Neural progenitor cell (in vitro differentiated cells): Measurements from ENCODE around the gene AZGP1.

Experiments
- EZH2phosphoT487 ChIP-seq: fragments of 200-600 bp; sonication (generic); IDR thresholded peaks from 2 replicates; pipeline ENCODE4 v1.6.1; 2017; ENCODE audit warnings: antibody characterized with exemption
- TF ChIP-seq, protein P1 (sequence below): fragments of 200-600 bp; sonication (generic); IDR thresholded peaks from 2 replicates; pipeline ENCODE4 v1.5.1; 2017; ENCODE audit warnings: antibody characterized with exemption, mild to moderate bottlenecking

DNA sequence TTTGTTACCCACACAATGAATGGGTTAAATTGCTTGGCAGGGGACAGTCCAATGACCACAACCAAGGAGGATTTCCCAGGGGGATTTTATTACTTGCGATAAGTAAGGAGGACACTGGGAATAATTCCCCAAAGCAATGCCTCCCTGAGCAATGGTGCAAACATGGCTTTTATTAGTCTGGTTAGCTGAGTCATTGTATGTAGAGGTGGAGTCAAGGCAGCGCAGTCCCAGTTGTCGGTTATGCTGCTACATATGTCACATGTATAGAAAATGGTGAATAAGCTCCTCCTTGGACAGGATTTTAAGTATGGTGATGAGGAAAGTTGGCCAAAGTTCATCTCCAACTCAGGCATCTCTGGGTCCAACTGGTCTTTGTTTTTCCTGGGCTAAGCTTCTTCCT lies 52.6 kb downstream of the AZGP1 start:
- TF ChIP-seq, protein P1, sequence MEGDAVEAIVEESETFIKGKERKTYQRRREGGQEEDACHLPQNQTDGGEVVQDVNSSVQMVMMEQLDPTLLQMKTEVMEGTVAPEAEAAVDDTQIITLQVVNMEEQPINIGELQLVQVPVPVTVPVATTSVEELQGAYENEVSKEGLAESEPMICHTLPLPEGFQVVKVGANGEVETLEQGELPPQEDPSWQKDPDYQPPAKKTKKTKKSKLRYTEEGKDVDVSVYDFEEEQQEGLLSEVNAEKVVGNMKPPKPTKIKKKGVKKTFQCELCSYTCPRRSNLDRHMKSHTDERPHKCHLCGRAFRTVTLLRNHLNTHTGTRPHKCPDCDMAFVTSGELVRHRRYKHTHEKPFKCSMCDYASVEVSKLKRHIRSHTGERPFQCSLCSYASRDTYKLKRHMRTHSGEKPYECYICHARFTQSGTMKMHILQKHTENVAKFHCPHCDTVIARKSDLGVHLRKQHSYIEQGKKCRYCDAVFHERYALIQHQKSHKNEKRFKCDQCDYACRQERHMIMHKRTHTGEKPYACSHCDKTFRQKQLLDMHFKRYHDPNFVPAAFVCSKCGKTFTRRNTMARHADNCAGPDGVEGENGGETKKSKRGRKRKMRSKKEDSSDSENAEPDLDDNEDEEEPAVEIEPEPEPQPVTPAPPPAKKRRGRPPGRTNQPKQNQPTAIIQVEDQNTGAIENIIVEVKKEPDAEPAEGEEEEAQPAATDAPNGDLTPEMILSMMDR, result no peak
- no peak for TF ChIP-seq EZH2phosphoT487
